Karpas-422 (cell line): ENCODE results near the gene MAGI2. TPM values are rescaled to one million over a fixed set of nuclear protein-coding genes. Genes with fewer than 3 reads are reported as not detected.

Experiments used
- DNase-seq: peaks from one replicate; pipeline ENCODE4 v3.0.0-alpha.2; 2015
- H2AFZ ChIP-seq: fragments of 200-600 bp; sonication (generic); 2 replicates; pipeline ENCODE4 v1.6.1; 2014; ENCODE audit warnings: antibody characterized with exemption, low read length, mixed read lengths
- H3K27ac ChIP-seq: fragments of 200-600 bp; sonication (generic); 2 replicates; pipeline ENCODE4 v1.5.1; 2014; ENCODE audit warnings: mild to moderate bottlenecking, low read length, moderate library complexity
- H3K27me3 ChIP-seq: fragments of 200-600 bp; sonication (generic); 2 replicates; pipeline ENCODE4 v1.6.1; 2014; ENCODE audit warnings: low read length, mixed read lengths
- H3K36me3 ChIP-seq: fragments of 200-600 bp; sonication (generic); 2 replicates; pipeline ENCODE4 v1.6.1; 2014; ENCODE audit warnings: low read length, mixed read lengths; ENCODE audit not compliant: insufficient read depth
- H3K4me1 ChIP-seq: fragments of 200-600 bp; sonication (generic); 2 replicates; pipeline ENCODE4 v1.6.1; 2014; ENCODE audit warnings: mild to moderate bottlenecking, low read length, mixed read lengths
- H3K4me2 ChIP-seq: fragments of 200-600 bp; sonication (generic); 2 replicates; pipeline ENCODE4 v1.6.1; 2014; ENCODE audit warnings: low read length, low read depth, mild to moderate bottlenecking; ENCODE audit not compliant: poor library complexity, severe bottlenecking
- H3K4me3 ChIP-seq: fragments of 200-600 bp; sonication (generic); 2 replicates; pipeline ENCODE4 v1.5.1; 2014; ENCODE audit warnings: mild to moderate bottlenecking, antibody characterized with exemption, low read length, mixed read lengths
- H3K79me2 ChIP-seq: fragments of 200-600 bp; sonication (generic); 2 replicates; pipeline ENCODE4 v1.6.1; 2014; ENCODE audit warnings: mild to moderate bottlenecking, low read length, mixed read lengths
- H3K9ac ChIP-seq: fragments of 200-600 bp; sonication (generic); 2 replicates; pipeline ENCODE4 v1.6.0; 2014; ENCODE audit warnings: low read length
- H3K9me2 ChIP-seq: fragments of 200-600 bp; sonication (generic), shearing (Covaris generic); replicated peaks from 2 replicates; pipeline ENCODE4 v1.6.0; 2014; ENCODE audit warnings: mild to moderate bottlenecking, low read length, moderate library complexity; ENCODE audit not compliant: insufficient read depth
- H3K9me3 ChIP-seq: fragments of 300-700, 200-600 bp; sonication (generic); 2 replicates; pipeline ENCODE4 v1.6.1; 2014; ENCODE audit warnings: low read length, mixed read lengths
- H4K20me1 ChIP-seq: fragments of 200-600 bp; sonication (generic); 2 replicates; pipeline ENCODE4 v1.6.1; 2014; ENCODE audit warnings: mild to moderate bottlenecking, antibody characterized with exemption, low read length, low read depth; ENCODE audit not compliant: insufficient read depth
- total RNA-seq: library from RNA; depleted of rRNA; stranded (reverse); fragments of >200 nt; shearing (Covaris generic); gene quantifications from 2 replicates; pipeline ENCODE4 v1.2.3, GENCODE V29; 2014; ENCODE audit warnings: low replicate concordance

Gene MAGI2
- total RNA-seq, 1 experiment from 2014 or later = 0.93 TPM

DNA sequence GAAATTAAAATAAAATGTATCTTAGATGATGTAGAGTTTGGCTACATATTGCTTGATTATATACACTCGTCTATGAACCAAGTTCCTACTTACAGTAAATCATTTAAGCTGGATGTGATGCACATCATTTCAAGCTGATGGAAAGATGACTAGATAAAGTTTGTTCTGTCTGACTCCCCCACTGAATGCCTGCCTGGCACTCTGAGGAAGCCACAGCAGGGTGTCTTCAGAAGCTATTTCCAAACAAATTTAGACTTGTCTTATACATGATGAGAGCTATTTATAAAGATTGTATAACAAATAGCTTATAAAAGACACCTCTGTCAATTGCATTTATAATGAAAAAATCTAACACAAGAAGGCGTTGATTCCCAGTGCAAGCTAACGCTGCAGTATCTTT, 741.4 kb downstream of the MAGI2 start:
- Histone ChIP-seq H4K20me1 (no peaks in the 10 kb centered on the region), H3K9me2 (0 out of 2 replicates have a peak, but pooled peaks cover 2% of the 10 kb centered on the region), H3K27ac (no peak overlapping the region), H3K27me3 (no peaks in the 10 kb centered on the region), H3K4me3 (no peak overlapping the region), H2AFZ (no peak overlapping the region), H3K36me3 (no peaks in the 10 kb centered on the region), H3K9me3 (no peaks in the 10 kb centered on the region), H3K4me2 (no peak overlapping the region), H3K4me1 (no peaks in the 10 kb centered on the region), H3K9ac (no peak overlapping the region), H3K79me2 (no peaks in the 10 kb centered on the region)
- DNase-seq = no peak

DNA sequence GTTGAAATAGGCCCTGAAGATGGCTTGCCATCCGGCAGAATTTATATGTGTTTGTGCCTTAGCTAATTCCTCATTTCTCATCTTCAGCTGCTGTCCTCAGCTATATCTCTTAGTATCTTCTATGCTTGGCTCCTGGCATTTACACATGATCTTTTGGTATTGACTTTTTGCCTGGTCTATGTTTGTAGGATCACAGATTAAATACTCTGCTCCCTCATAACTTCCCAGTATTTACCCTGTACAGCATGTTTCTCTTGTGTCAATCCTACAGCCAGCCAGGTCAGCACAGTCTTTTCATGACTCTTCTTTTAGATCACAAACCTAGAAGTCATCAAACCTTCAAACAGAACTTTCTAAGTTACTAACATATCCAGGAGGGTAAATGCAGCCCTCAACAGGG, 743.8 kb downstream of the MAGI2 start:
- Histone ChIP-seq H3K4me1 (no peaks in the 10 kb centered on the region), H4K20me1 (no peaks in the 10 kb centered on the region), H3K9me2 (0 out of 2 replicates have a peak, but pooled peaks cover 7% of the 10 kb centered on the region), H3K4me3 (no peak overlapping the region), H3K27ac (no peak overlapping the region), H3K9ac (no peak overlapping the region), H3K36me3 (no peaks in the 10 kb centered on the region), H2AFZ (no peak overlapping the region), H3K9me3 (no peaks in the 10 kb centered on the region), H3K4me2 (no peak overlapping the region), H3K27me3 (no peaks in the 10 kb centered on the region), H3K79me2 (no peaks in the 10 kb centered on the region)
- no peak for DNase-seq

DNA sequence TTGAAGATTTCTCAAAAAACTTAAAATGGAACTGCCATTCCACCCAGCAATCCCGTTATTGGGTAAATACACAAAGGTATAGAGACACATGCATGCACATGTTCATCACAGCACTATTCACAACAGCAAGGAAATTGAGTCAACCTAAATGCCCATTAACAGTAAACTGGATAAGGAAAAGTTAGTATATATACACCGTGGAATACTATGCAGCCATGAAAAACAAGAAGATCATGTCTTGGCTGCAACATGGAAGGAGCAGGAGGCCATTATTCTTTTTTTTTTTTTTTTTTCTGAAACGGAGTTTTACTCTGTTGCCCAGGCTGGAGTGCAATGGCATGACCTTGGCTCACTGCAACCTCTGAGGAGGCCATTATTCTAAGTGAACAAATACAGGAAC, 749.0 kb downstream of the MAGI2 start:
- Histone ChIP-seq H3K9me2 (peaks cover 10% of the 10 kb centered on the region; the same call in 1 of the 2 replicates), H2AFZ (no peak overlapping the region)

DNA sequence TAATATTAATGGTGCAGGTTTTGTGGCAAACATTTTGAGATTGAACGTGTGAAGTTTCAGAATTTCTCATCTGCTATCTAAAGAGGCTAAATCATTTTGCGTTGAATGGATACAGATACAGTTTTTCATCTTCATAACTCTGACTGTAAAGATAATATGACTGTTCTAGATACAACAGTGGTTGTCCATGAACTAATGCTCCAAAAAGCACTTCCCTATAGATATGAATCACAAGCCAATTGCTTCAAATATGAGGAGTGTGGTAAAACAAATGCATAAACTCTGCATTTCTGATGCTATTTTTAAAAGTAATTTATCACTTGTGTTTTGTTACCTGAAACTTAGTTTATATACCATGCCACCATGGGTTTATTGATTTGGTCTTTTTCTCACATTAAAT, 750.1 kb downstream of the MAGI2 start:
- no peak for DNase-seq
- H3K9me2 ChIP-seq = peaks cover 10% of the 10 kb centered on the region; the same call in 1 of the 2 replicates

More for the DNA sequence above, 749.0 kb downstream of the MAGI2 start:
- Histone ChIP-seq H3K9ac (no peak overlapping the region), H3K4me3 (no peak overlapping the region), H3K4me2 (no peak overlapping the region), H3K36me3 (no peaks in the 10 kb centered on the region), H3K27ac (no peak overlapping the region), H3K9me3 (no peaks in the 10 kb centered on the region), H4K20me1 (no peaks in the 10 kb centered on the region), H3K27me3 (no peaks in the 10 kb centered on the region), H3K79me2 (no peaks in the 10 kb centered on the region), H3K4me1 (no peaks in the 10 kb centered on the region)
- no peak for DNase-seq

DNA sequence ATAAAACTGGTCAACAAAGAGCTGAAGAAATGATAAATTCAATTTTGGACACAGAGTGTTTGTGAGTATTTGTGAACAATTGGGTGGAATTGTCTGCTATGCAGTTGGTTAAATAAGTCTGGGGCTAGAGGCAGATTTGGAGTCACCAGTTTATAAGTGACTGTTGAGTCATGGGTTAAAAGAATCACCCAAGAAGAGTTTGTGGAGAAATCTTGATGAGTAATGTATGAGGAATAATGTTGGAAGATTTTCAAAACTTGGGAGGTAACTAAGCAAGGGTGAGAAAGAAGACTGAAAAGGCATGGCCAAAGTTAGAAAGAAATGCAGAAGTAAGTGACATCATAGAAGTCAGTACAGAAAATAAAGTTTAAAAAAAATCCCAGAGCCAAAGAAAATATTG, 750.7 kb downstream of the MAGI2 start:
- Histone ChIP-seq H3K9me2 (peaks cover 10% of the 10 kb centered on the region; the same call in 1 of the 2 replicates), H4K20me1 (no peaks in the 10 kb centered on the region), H3K4me1 (no peaks in the 10 kb centered on the region), H3K27me3 (no peaks in the 10 kb centered on the region), H2AFZ (no peak overlapping the region), H3K36me3 (no peaks in the 10 kb centered on the region), H3K9me3 (no peaks in the 10 kb centered on the region), H3K27ac (no peak overlapping the region), H3K9ac (no peak overlapping the region), H3K4me3 (no peak overlapping the region), H3K79me2 (no peaks in the 10 kb centered on the region), H3K4me2 (no peak overlapping the region)
- DNase-seq = no peak

More for the DNA sequence above, 750.1 kb downstream of the MAGI2 start:
- no peaks in the 10 kb centered on the region for H3K4me1 ChIP-seq
- H3K79me2 ChIP-seq = no peaks in the 10 kb centered on the region
- no peak overlapping the region for H3K4me3 ChIP-seq
- no peaks in the 10 kb centered on the region for H3K27me3 ChIP-seq
- H3K9ac ChIP-seq = no peak overlapping the region
- no peak overlapping the region for H3K4me2 ChIP-seq
- no peaks in the 10 kb centered on the region for H3K36me3 ChIP-seq
- no peak overlapping the region for H3K27ac ChIP-seq
- H4K20me1 ChIP-seq = no peaks in the 10 kb centered on the region
- no peak overlapping the region for H2AFZ ChIP-seq
- no peaks in the 10 kb centered on the region for H3K9me3 ChIP-seq

DNA sequence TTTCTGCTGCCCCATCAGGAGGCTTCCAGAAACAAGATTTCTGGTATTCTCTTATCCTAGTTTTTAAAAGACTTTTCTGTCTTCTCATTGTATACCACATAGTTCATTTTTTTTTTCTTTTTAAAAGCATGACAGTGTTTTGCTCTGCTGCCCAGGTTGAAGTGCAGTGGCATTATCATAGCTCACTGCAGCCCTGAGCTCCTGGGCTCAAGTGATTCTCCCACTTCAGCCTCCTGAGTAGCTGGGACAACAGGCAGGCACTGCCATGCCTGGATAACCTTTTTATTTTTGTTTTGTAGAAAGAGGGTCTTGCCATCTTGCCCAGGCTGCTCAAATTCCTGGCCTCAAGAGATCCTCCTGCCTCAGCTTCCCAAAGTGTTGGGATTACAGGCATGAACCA, 757.6 kb downstream of the MAGI2 start:
- Histone ChIP-seq H3K9me3 (no peaks in the 10 kb centered on the region), H3K9ac (no peak overlapping the region), H3K9me2 (0 out of 2 replicates have a peak, but pooled peaks cover 5% of the 10 kb centered on the region), H3K27me3 (no peaks in the 10 kb centered on the region), H3K4me2 (no peak overlapping the region), H3K36me3 (no peaks in the 10 kb centered on the region), H3K27ac (no peak overlapping the region), H3K4me1 (no peaks in the 10 kb centered on the region), H3K79me2 (no peaks in the 10 kb centered on the region), H3K4me3 (no peak overlapping the region), H4K20me1 (no peaks in the 10 kb centered on the region), H2AFZ (no peak overlapping the region)
- DNase-seq = no peak

DNA sequence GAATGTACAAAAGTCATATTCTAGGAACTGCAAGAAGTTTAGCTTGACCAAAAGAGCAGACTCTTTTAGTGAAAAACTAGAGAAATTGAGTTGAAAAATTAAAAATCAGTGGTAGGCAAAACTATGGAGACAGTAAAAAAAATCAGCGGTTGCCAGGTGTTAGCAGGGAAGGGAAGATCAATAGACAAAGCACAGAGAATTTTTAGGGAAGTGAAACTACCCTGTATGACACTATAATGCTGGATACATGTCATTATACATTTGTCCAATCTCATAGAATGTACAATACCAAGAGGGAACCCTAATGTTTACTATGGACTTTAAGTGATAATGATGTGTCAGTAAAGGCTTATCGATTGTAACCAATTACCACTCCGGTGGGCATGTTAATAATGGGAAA, 761.9 kb downstream of the MAGI2 start:
- no peaks in the 10 kb centered on the region for H3K36me3 ChIP-seq
- H3K9ac ChIP-seq = no peak overlapping the region
- H3K9me2 ChIP-seq = no peaks in the 10 kb centered on the region
- no peak overlapping the region for H2AFZ ChIP-seq
- no peaks in the 10 kb centered on the region for H3K27me3 ChIP-seq
- H3K27ac ChIP-seq = no peak overlapping the region
- H3K4me1 ChIP-seq = no peaks in the 10 kb centered on the region
- H3K4me3 ChIP-seq = no peak overlapping the region
- no peaks in the 10 kb centered on the region for H4K20me1 ChIP-seq
- no peaks in the 10 kb centered on the region for H3K79me2 ChIP-seq
- no peaks in the 10 kb centered on the region for H3K9me3 ChIP-seq
- no peak for DNase-seq
- H3K4me2 ChIP-seq = no peak overlapping the region

DNA sequence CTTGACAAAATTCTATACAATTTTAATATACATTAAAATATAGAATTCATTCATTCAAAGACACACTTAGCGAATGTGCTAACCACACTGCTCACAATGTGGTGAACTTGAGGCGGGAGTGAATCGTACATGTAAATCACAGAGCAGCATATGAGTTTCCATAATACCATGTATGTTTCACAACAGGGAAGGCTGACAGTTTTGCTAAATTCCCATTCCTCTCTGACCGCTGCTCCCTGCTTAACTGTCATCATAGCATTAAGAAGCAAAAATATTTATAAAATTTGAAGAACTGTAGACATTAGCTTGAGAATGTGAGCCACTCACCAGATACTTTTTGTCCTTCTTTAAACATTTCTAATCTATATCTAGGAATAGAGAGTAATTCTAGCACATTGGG, 763.3 kb downstream of the MAGI2 start:
- H3K79me2 ChIP-seq = no peaks in the 10 kb centered on the region
- H3K27me3 ChIP-seq = no peaks in the 10 kb centered on the region
- H3K4me1 ChIP-seq = no peaks in the 10 kb centered on the region
- no peak for DNase-seq
- H3K36me3 ChIP-seq = no peaks in the 10 kb centered on the region
- no peak overlapping the region for H3K9ac ChIP-seq
- no peak overlapping the region for H3K27ac ChIP-seq
- H4K20me1 ChIP-seq = no peaks in the 10 kb centered on the region
- H2AFZ ChIP-seq = no peak overlapping the region
- H3K4me3 ChIP-seq = no peak overlapping the region
- no peaks in the 10 kb centered on the region for H3K9me3 ChIP-seq
- no peaks in the 10 kb centered on the region for H3K9me2 ChIP-seq
- no peak overlapping the region for H3K4me2 ChIP-seq

DNA sequence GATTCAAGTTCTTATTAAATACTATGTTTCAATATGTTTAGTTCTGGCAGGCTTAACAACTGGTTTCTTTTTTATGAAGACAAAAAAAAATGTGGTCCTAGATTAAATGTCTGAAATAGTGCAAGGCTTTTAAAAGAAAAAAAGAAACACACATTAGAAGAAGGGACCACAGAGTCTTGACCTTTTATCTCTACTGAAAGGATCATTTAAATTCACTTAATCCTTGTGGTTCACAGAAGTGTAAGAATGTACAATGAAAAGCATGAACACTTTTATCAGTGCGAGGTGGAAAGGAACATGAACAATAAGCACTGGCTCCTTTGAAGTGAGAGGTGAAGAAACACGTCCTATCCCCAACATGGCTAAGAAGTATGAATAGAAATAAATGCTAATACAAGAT, 765.1 kb downstream of the MAGI2 start:
- DNase-seq = no peak
- H3K4me1 ChIP-seq = no peaks in the 10 kb centered on the region
- H3K36me3 ChIP-seq = no peaks in the 10 kb centered on the region
- no peaks in the 10 kb centered on the region for H3K9me3 ChIP-seq
- H2AFZ ChIP-seq = no peak overlapping the region
- H3K4me3 ChIP-seq = no peak overlapping the region
- H3K79me2 ChIP-seq = no peaks in the 10 kb centered on the region
- H3K27ac ChIP-seq = no peak overlapping the region
- H3K27me3 ChIP-seq = no peaks in the 10 kb centered on the region
- H3K4me2 ChIP-seq = no peak overlapping the region
- no peaks in the 10 kb centered on the region for H3K9me2 ChIP-seq
- no peak overlapping the region for H3K9ac ChIP-seq
- H4K20me1 ChIP-seq = no peaks in the 10 kb centered on the region
